Measurements from ENCODE around the gene MTFR1L.

- TF ChIP-seq CTCF (IDR thresholded peaks at IDR 0.05) (no peak), POLR2AphosphoS5 (IDR thresholded peaks at IDR 0.05; ENCODE audit: insufficient read depth in 1 of 2, low read depth in 1 of 2) (no peak), POLR2A (IDR thresholded peaks at IDR 0.05) (no peak)
Measured at GRCh38 chr1:25774921-25775771, 44.6 kb upstream of the MTFR1L start.

All from vagina (tissue), 2 donors.